Testis (tissue), 2 donors: Measurements from ENCODE around the gene FBXW9.

ENCODE experiments used
- POLR2A ChIP-seq: fragments of 450-650 bp; IDR thresholded peaks from one replicate; pipeline ENCODE4 v1.6.1; 2017; ENCODE audit warnings: antibody characterized with exemption, mild to moderate bottlenecking, moderate library complexity
- TF ChIP-seq, protein P1 (sequence below), 3 experiments: fragments of 450-650 bp in 2 of 3; fragments of 200-600 bp in 1 of 3; sonication (generic) in 1 of 3; IDR thresholded peaks; one replicate each; pipeline ENCODE4 v1.5.1; 2016 to 2019; ENCODE audit warnings: antibody characterized with exemption in 3 of 3, mild to moderate bottlenecking in 2 of 3, moderate library complexity in 1 of 3

DNA sequence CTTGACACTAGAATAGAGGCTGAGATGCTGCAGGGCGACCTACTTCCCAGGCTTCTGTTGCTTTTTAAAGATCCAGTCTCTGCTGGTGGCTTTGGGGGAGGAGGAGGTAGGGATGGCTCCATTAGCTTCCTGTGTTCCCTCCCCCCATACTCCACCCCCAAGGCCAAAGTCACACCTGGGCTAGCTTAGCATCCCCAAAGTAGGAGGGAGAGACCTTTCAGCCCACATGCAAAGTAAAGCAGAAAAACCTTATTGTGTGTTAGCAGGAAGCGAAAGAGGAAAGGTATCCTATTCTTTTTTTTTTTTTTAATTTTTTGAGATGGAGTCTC lies 30.5 kb upstream of the FBXW9 start:
- TF ChIP-seq, protein P1, sequence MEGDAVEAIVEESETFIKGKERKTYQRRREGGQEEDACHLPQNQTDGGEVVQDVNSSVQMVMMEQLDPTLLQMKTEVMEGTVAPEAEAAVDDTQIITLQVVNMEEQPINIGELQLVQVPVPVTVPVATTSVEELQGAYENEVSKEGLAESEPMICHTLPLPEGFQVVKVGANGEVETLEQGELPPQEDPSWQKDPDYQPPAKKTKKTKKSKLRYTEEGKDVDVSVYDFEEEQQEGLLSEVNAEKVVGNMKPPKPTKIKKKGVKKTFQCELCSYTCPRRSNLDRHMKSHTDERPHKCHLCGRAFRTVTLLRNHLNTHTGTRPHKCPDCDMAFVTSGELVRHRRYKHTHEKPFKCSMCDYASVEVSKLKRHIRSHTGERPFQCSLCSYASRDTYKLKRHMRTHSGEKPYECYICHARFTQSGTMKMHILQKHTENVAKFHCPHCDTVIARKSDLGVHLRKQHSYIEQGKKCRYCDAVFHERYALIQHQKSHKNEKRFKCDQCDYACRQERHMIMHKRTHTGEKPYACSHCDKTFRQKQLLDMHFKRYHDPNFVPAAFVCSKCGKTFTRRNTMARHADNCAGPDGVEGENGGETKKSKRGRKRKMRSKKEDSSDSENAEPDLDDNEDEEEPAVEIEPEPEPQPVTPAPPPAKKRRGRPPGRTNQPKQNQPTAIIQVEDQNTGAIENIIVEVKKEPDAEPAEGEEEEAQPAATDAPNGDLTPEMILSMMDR (IDR thresholded peaks at IDR 0.05): no peak
- TF ChIP-seq POLR2A: no peak
